Neuronal stem cell (in vitro differentiated cells): ENCODE data around the gene NLGN1.

ENCODE experiments used
- DNase-seq: peaks from one replicate; pipeline ENCODE4 v3.0.0-alpha.2; 2013; ENCODE audit warnings: low spot score
- H2AFZ ChIP-seq: one replicate; pipeline ENCODE4 v1.6.1; 2013; ENCODE audit warnings: mild to moderate bottlenecking, low read length, inconsistent platforms
- H2AK5ac ChIP-seq: 2 replicates; pipeline ENCODE4 v1.6.1; 2013; ENCODE audit warnings: low read depth, mild to moderate bottlenecking, inconsistent platforms, low read length, moderate library complexity, mixed read lengths
- H2BK120ac ChIP-seq: 2 replicates; pipeline ENCODE4 v1.6.1; 2013; ENCODE audit warnings: low read depth, mild to moderate bottlenecking, inconsistent platforms, low read length, moderate library complexity, mixed read lengths
- H2BK12ac ChIP-seq: one replicate; pipeline ENCODE4 v1.6.1; 2013; ENCODE audit warnings: low read length, inconsistent platforms
- H2BK15ac ChIP-seq: 2 replicates; pipeline ENCODE4 v1.6.1; 2013; ENCODE audit warnings: mild to moderate bottlenecking, low read length, inconsistent platforms, mixed read lengths
- H2BK5ac ChIP-seq: one replicate; pipeline ENCODE4 v1.6.1; 2013; ENCODE audit warnings: inconsistent platforms, mild to moderate bottlenecking, low read length, moderate library complexity
- H3K14ac ChIP-seq: one replicate; pipeline ENCODE4 v1.6.1; 2013; ENCODE audit warnings: low read length, inconsistent platforms
- H3K18ac ChIP-seq: 2 replicates; pipeline ENCODE4 v1.6.1; 2013; ENCODE audit warnings: low read length, inconsistent platforms
- H3K23ac ChIP-seq: 2 replicates; pipeline ENCODE4 v1.6.1; 2013; ENCODE audit warnings: low read depth, mild to moderate bottlenecking, mixed read lengths, low read length, inconsistent platforms; ENCODE audit not compliant: poor library complexity
- H3K27ac ChIP-seq: replicated peaks from 3 replicates; pipeline ENCODE4 v1.5.1; 2013; ENCODE audit warnings: low read length, inconsistent platforms
- H3K27me3 ChIP-seq, 3 experiments: 2 replicates each; pipeline ENCODE4 v1.6.1; 2013; ENCODE audit warnings: low read length in 3 of 3, mild to moderate bottlenecking in 2 of 3, inconsistent platforms in 1 of 3, low read depth in 1 of 3, mixed read lengths in 1 of 3, moderate library complexity in 1 of 3; ENCODE audit not compliant: control insufficient read depth in 3 of 3, insufficient read depth in 3 of 3
- H3K36me3 ChIP-seq, 2 donors: replicated peaks in 1 of 2; 2 replicates each; pipeline ENCODE4 v1.6.1; 2013; ENCODE audit warnings: low read length in 2 of 2; ENCODE audit not compliant: control insufficient read depth in 2 of 2, insufficient read depth in 2 of 2
- H3K4ac ChIP-seq: 2 replicates; pipeline ENCODE4 v1.6.1; 2013; ENCODE audit warnings: inconsistent platforms, mild to moderate bottlenecking, low read length, moderate library complexity
- H3K4me1 ChIP-seq, 2 donors: 1 replicate in 1 of 2; 2 replicates in 1 of 2; pipeline ENCODE4 v1.6.1; 2013; ENCODE audit warnings: low read length in 2 of 2, low read depth in 1 of 2; ENCODE audit not compliant: control insufficient read depth in 2 of 2, insufficient read depth in 1 of 2
- H3K4me2 ChIP-seq: one replicate; pipeline ENCODE4 v1.6.1; 2013; ENCODE audit warnings: mild to moderate bottlenecking, low read length, inconsistent platforms; ENCODE audit not compliant: insufficient read depth, poor library complexity, severe bottlenecking
- H3K4me3 ChIP-seq, 2 donors: 2 replicates each; pipeline ENCODE4 v1.5.1; 2013; ENCODE audit warnings: low read length in 2 of 2, mild to moderate bottlenecking in 2 of 2, inconsistent platforms in 1 of 2, moderate library complexity in 1 of 2
- H3K79me1 ChIP-seq: one replicate; pipeline ENCODE4 v1.6.1; 2013; ENCODE audit warnings: low read depth, mild to moderate bottlenecking, inconsistent platforms, low read length, moderate library complexity
- H3K9ac ChIP-seq: one replicate; pipeline ENCODE4 v1.6.1; 2013; ENCODE audit warnings: mild to moderate bottlenecking, low read depth, low read length, inconsistent platforms; ENCODE audit not compliant: poor library complexity
- H3K9me3 ChIP-seq, 2 donors: replicated peaks in 1 of 2; 2 replicates each; pipeline versions ENCODE3 to v1.6.1; 2013; ENCODE audit warnings: low read length in 2 of 2, mild to moderate bottlenecking in 2 of 2, inconsistent platforms in 1 of 2, low read depth in 1 of 2, mixed read lengths in 1 of 2, moderate library complexity in 1 of 2; ENCODE audit not compliant: control insufficient read depth in 2 of 2, insufficient read depth in 1 of 2
- H4K8ac ChIP-seq: one replicate; pipeline ENCODE4 v1.6.1; 2013; ENCODE audit warnings: low read depth, mild to moderate bottlenecking, inconsistent platforms, low read length, moderate library complexity
- H4K91ac ChIP-seq: one replicate; pipeline ENCODE4 v1.6.1; 2013; ENCODE audit warnings: low read length, low read depth, mild to moderate bottlenecking, inconsistent platforms; ENCODE audit not compliant: poor library complexity
- WGBS, 2 donors: extraction: QIAGEN DNeasy Blood & Tissue Kit; methylation state at CpG; one replicate each; pipeline ENCODE4 v1.1.7; 2013; ENCODE audit warnings: missing lambda C conversion rate in 2 of 2, mixed read lengths in 1 of 2; ENCODE audit not compliant: insufficient read length in 2 of 2, insufficient replicate concordance in 1 of 2; ENCODE audit errors: extremely low coverage in 2 of 2; 5-methylcytosine and 5-hydroxymethylcytosine counted together

The NLGN1 gene

GRCh38 chr3:173875790-173876189 is 478.2 kb downstream of the NLGN1 start:
- no peak overlapping the region for H3K4me2 ChIP-seq
- H2AK5ac ChIP-seq = no peak overlapping the region
- H4K91ac ChIP-seq = no peak overlapping the region
- no peak overlapping the region for H3K14ac ChIP-seq
- H2BK12ac ChIP-seq = no peak overlapping the region
- H3K36me3 ChIP-seq = no peaks in the 10 kb centered on the region
- H3K27me3 ChIP-seq = no peaks in the 10 kb centered on the region
- no peak overlapping the region for H3K4ac ChIP-seq
- DNase-seq = no peak
- H3K79me1 ChIP-seq = no peaks in the 10 kb centered on the region
- H2BK120ac ChIP-seq = no peak overlapping the region
- H3K9ac ChIP-seq = no peak overlapping the region
- H2BK5ac ChIP-seq = no peak overlapping the region
- no peak overlapping the region for H2AFZ ChIP-seq
- peaks cover 2 to 5% of the 10 kb centered on the region in 2 donors for H3K9me3 ChIP-seq
- H3K23ac ChIP-seq = no peak overlapping the region
- no peak overlapping the region for H3K27ac ChIP-seq
- H2BK15ac ChIP-seq = no peak overlapping the region
- no peak overlapping the region for H3K18ac ChIP-seq
- no peak overlapping the region for H3K4me3 ChIP-seq
- H4K8ac ChIP-seq = no peak overlapping the region
- no peaks in the 10 kb centered on the region for H3K4me1 ChIP-seq

GRCh38 chr3:173876476-173876875 is 478.9 kb downstream of the NLGN1 start:
- Histone ChIP-seq H2BK120ac (no peak overlapping the region), H3K18ac (no peak overlapping the region), H3K9me3 (peaks cover 2 to 6% of the 10 kb centered on the region in 2 donors), H4K91ac (no peak overlapping the region), H2BK15ac (no peak overlapping the region), H4K8ac (no peak overlapping the region), H3K4ac (no peak overlapping the region), H3K4me3 (no peak overlapping the region), H3K14ac (no peak overlapping the region), H2AFZ (no peak overlapping the region), H2AK5ac (no peak overlapping the region), H3K4me1 (no peaks in the 10 kb centered on the region), H3K79me1 (no peaks in the 10 kb centered on the region), H2BK5ac (no peak overlapping the region), H3K4me2 (no peak overlapping the region), H2BK12ac (no peak overlapping the region), H3K27me3 (no peaks in the 10 kb centered on the region), H3K27ac (no peak overlapping the region), H3K36me3 (no peaks in the 10 kb centered on the region), H3K23ac (no peak overlapping the region), H3K9ac (no peak overlapping the region)
- DNase-seq = no peak

GRCh38 chr3:173887888-173888287 is 490.3 kb downstream of the NLGN1 start:
- Histone ChIP-seq H3K4me1 (peaks cover 3 to 7% of the 10 kb centered on the region in 2 donors), H2AFZ (no peak overlapping the region), H3K4me3 (no peak overlapping the region), H3K9ac (no peak overlapping the region), H4K8ac (no peak overlapping the region), H3K27me3 (no peaks in the 10 kb centered on the region), H3K4me2 (no peak overlapping the region), H3K14ac (no peak overlapping the region), H3K36me3 (no peaks in the 10 kb centered on the region), H4K91ac (no peak overlapping the region), H2BK15ac (no peak overlapping the region), H3K79me1 (no peaks in the 10 kb centered on the region), H3K18ac (no peak overlapping the region), H3K23ac (no peak overlapping the region), H3K4ac (no peak overlapping the region), H2BK5ac (no peak overlapping the region), H3K27ac (no peak overlapping the region), H2AK5ac (no peak overlapping the region), H2BK120ac (no peak overlapping the region), H2BK12ac (no peak overlapping the region), H3K9me3 (no peaks in the 10 kb centered on the region)
- no peak for DNase-seq

GRCh38 chr3:173889596-173889995 is 492.1 kb downstream of the NLGN1 start:
- H4K91ac ChIP-seq = no peak overlapping the region
- no CpG with 5 or more reads among the region's 4 CpGs for WGBS, 2 donors
- H3K27ac ChIP-seq = no peak overlapping the region
- H2AFZ ChIP-seq = no peak overlapping the region
- no peak overlapping the region for H3K4me3 ChIP-seq
- no peak for DNase-seq
- H3K4me1 ChIP-seq = peaks cover 3 to 7% of the 10 kb centered on the region in 2 donors
- H3K36me3 ChIP-seq = no peaks in the 10 kb centered on the region
- no peak overlapping the region for H3K4me2 ChIP-seq
- H3K9ac ChIP-seq = no peak overlapping the region
- no peaks in the 10 kb centered on the region for H3K27me3 ChIP-seq
- H3K4ac ChIP-seq = no peak overlapping the region
- no peaks in the 10 kb centered on the region for H3K9me3 ChIP-seq
- no peak overlapping the region for H2BK15ac ChIP-seq
- no peak overlapping the region for H3K23ac ChIP-seq
- no peak overlapping the region for H2AK5ac ChIP-seq
- H4K8ac ChIP-seq = no peak overlapping the region
- no peak overlapping the region for H3K14ac ChIP-seq
- no peaks in the 10 kb centered on the region for H3K79me1 ChIP-seq
- H2BK120ac ChIP-seq = no peak overlapping the region
- H3K18ac ChIP-seq = no peak overlapping the region
- H2BK5ac ChIP-seq = no peak overlapping the region
- H2BK12ac ChIP-seq = no peak overlapping the region
